ELF-1 (cell line): ENCODE measurements around the gene RSF1.

Source experiments
- DNase-seq: peaks from one replicate; pipeline ENCODE4 v3.0.0-alpha.2; 2016; ENCODE audit warnings: low read depth, low spot score

Gene RSF1

GRCh38 chr11:77801477-77801876 is 19.0 kb downstream of the RSF1 start:
- peak; percentile 56 for DNase-seq

GRCh38 chr11:77800449-77800848 is 20.1 kb downstream of the RSF1 start:
- no peak for DNase-seq

- no peak for DNase-seq
These were observed 21.2 kb downstream of the RSF1 start for GRCh38 chr11:77799338-77799737.

GRCh38 chr11:77793972-77794371 is 26.6 kb downstream of the RSF1 start:
- DNase-seq: no peak

- DNase-seq: peak; percentile 13
These were observed 29.2 kb downstream of the RSF1 start for GRCh38 chr11:77791301-77791700.

- peak; percentile 12 for DNase-seq
These were observed 30.6 kb downstream of the RSF1 start for GRCh38 chr11:77789731-77790476.

GRCh38 chr11:77789061-77789730 is 31.3 kb downstream of the RSF1 start:
- DNase-seq: no peak

GRCh38 chr11:77784572-77784971 is 36.0 kb downstream of the RSF1 start:
- no peak for DNase-seq

- no peak for DNase-seq
These were observed 37.5 kb downstream of the RSF1 start for GRCh38 chr11:77783025-77783424.

- no peak for DNase-seq
These were observed 40.6 kb downstream of the RSF1 start for GRCh38 chr11:77779935-77780334.

- DNase-seq: no peak
These were observed 42.0 kb downstream of the RSF1 start for GRCh38 chr11:77778549-77778948.

- no peak for DNase-seq
These were observed 42.4 kb downstream of the RSF1 start for GRCh38 chr11:77778118-77778517.

GRCh38 chr11:77776455-77776854 is 44.1 kb downstream of the RSF1 start:
- DNase-seq: no peak

GRCh38 chr11:77775936-77776335 is 44.6 kb downstream of the RSF1 start:
- DNase-seq: no peak

- no peak for DNase-seq
These were observed 49.4 kb downstream of the RSF1 start for GRCh38 chr11:77771135-77771534.

- DNase-seq: no peak
These were observed 49.9 kb downstream of the RSF1 start for GRCh38 chr11:77770629-77771028.

GRCh38 chr11:77762426-77762825 is 58.1 kb downstream of the RSF1 start:
- DNase-seq: no peak

- DNase-seq: no peak
These were observed 59.0 kb downstream of the RSF1 start for GRCh38 chr11:77761491-77761890.

- DNase-seq: no peak
These were observed 62.2 kb downstream of the RSF1 start for GRCh38 chr11:77758331-77758730.

GRCh38 chr11:77753230-77753629 is 67.3 kb downstream of the RSF1 start:
- peak; percentile 43 for DNase-seq

- peak; percentile 44 for DNase-seq
These were observed 68.0 kb downstream of the RSF1 start for GRCh38 chr11:77752516-77752915.

- DNase-seq: no peak
These were observed 69.9 kb downstream of the RSF1 start for GRCh38 chr11:77750394-77751156.

GRCh38 chr11:77749232-77749631 is 71.3 kb downstream of the RSF1 start:
- DNase-seq: no peak
